Myocyte (in vitro differentiated cells): ENCODE results near the gene TCHP. TPM values are rescaled to one million over a fixed set of nuclear protein-coding genes. Genes with fewer than 3 reads are reported as not detected.
"Not testable (repeated sequence)": the region's sequence is repeated elsewhere in the genome, so short reads cannot be mapped to it uniquely, and the experiment has no call there.

Experiments
- DNase-seq: peaks from one replicate; pipeline ENCODE4 v3.0.0-alpha.2; 2012; ENCODE audit warnings: low read depth
- polyA plus RNA-seq: library from polyadenylated mRNA; unstranded; fragments of >200 nt; gene quantifications from one replicate; pipeline ENCODE4 v1.2.1, GENCODE V29; 2012; ENCODE audit warnings: missing spikeins
- total RNA-seq: library from RNA; depleted of rRNA; stranded (reverse); fragments of >200 nt; gene quantifications from 2 replicates; pipeline ENCODE4 v1.2.3, GENCODE V29; 2014

Gene TCHP, protein sequence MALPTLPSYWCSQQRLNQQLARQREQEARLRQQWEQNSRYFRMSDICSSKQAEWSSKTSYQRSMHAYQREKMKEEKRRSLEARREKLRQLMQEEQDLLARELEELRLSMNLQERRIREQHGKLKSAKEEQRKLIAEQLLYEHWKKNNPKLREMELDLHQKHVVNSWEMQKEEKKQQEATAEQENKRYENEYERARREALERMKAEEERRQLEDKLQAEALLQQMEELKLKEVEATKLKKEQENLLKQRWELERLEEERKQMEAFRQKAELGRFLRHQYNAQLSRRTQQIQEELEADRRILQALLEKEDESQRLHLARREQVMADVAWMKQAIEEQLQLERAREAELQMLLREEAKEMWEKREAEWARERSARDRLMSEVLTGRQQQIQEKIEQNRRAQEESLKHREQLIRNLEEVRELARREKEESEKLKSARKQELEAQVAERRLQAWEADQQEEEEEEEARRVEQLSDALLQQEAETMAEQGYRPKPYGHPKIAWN
- total RNA-seq, result 11.7 and 14.2 TPM in 2 replicates
- 10.1 TPM for polyA plus RNA-seq

GRCh38 chr12:109899783-109900751 lies at the start of gene TCHP:
Gene TCHP, plus strand, starts transcription at chr12:109900274. Its CDS starts 2,753 bp downstream, at chr12:109903027.
- DNase-seq, result peak; percentile 92

GRCh38 chr12:109850518-109850917 lies 49.6 kb upstream of the TCHP start:
- not testable (repeated sequence) for DNase-seq

DNA sequence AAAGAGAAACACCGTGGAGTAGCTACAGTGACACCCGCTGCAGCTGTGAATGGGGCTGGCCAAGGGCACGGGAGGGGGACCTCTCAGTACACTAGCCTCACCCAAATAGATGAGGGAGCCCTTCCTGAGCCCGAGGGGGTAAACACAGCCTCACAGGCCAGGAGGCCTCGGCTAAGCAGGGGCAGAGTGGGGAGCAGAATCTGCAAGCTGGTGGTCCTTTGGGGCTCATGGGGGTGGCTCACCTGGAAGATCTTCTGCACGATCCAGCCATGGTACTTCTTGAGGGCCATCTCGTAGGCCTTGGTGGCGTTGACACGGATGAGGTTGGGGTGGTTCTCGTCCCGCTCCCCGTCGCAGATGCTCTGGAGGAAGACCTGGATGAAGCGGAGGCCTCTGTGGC lies 44.7 kb upstream of the TCHP start:
- no peak for DNase-seq

GRCh38 chr12:109857715-109858114 lies 42.4 kb upstream of the TCHP start:
- no peak for DNase-seq

GRCh38 chr12:109858764-109859163 lies 41.3 kb upstream of the TCHP start:
- no peak for DNase-seq

- DNase-seq, result no peak
Observed at GRCh38 chr12:109860977-109861376, 39.1 kb upstream of the TCHP start.

DNA sequence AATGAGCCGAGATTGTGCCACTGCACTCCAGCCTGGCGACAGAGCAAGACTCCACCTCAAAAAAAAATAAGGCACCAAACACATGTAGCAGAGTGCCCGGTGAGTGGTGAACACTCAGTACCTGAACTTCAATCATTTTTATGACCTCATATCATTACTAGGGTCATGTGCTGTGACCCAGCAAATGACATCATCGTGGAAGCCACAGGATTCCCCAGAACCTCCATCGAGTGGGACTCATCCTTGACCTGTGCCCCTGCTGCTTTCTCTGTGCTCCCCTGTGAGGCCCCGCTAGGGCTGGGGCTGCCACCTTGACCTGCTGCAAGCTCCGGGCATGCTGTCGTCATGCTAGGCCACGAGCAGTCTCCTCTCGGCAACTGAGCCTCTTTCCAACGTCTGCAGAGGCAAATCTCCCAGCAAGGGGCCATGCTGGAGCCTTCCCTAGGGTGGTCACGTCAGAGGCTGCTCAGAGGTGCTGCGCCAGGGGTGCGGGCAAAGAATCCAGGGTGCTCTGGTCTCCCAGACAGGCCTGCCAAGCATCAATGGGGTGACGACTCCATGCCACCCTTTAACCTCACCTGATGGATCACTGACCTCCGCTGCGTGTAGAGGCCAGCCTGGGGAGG lies 38.3 kb upstream of the TCHP start:
- DNase-seq, result no peak

DNA sequence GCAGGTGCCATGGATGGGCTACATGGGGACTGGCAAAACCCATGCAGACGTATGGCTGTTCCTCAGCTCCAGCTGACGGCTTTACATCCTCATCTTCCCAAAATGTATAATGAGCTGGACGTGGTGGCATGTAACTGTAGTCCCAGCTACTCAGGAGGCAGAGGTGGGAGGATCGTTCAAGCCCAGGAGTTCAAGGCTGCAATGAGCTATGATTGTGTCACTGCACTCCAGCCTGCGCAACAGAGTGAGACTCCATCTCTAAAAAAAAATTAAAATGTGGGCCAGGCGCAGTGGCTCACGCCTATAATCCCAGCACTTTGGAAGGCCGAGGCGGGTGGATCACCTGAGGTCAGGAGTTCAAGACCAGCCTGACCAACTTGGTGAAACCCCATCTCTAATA lies 37.6 kb upstream of the TCHP start:
- DNase-seq, result not testable (repeated sequence)

- DNase-seq, result peak; percentile 38
Observed at GRCh38 chr12:109863847-109864712, 36.0 kb upstream of the TCHP start.

DNA sequence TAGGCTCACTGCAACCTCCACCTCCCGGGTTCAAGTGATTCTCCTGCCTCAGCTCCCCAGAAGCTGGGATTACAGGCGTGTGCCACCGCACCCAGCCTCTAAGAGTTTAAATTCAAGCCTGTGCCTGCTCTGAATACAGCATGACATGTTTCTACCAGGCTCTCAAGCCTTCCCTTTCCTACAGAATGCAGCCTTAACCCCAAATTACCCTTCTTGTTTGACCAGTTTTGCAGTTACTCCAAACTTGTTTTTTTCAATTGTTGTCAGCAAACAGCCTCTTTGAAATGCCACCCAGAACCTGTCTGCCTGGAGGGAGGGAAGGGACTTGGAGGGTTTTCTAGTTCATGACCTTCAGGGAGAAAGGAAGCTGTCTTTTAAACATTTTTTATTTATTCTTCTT lies 35.2 kb upstream of the TCHP start:
- DNase-seq, result no peak

GRCh38 chr12:109868182-109869051 lies 31.7 kb upstream of the TCHP start:
- DNase-seq, result no peak

DNA sequence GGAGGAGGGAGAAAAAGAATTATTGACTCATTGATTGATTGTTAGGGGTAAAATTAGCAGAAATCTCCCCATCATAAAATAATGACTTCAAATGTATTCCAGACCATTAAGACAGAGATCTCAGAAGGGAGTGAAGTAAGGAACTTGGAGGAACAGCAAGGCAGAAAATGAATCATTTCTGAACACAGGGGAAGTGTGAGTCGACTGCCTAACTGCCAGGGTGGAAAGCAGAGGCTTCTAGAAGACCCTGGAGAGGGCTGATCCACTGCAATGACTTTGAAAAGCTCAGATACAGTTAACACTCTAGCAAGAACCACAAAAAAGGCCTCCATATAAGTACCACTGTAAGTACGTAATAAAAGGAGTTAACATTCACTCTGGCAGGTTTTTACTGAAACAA lies 29.4 kb upstream of the TCHP start:
- no peak for DNase-seq

DNA sequence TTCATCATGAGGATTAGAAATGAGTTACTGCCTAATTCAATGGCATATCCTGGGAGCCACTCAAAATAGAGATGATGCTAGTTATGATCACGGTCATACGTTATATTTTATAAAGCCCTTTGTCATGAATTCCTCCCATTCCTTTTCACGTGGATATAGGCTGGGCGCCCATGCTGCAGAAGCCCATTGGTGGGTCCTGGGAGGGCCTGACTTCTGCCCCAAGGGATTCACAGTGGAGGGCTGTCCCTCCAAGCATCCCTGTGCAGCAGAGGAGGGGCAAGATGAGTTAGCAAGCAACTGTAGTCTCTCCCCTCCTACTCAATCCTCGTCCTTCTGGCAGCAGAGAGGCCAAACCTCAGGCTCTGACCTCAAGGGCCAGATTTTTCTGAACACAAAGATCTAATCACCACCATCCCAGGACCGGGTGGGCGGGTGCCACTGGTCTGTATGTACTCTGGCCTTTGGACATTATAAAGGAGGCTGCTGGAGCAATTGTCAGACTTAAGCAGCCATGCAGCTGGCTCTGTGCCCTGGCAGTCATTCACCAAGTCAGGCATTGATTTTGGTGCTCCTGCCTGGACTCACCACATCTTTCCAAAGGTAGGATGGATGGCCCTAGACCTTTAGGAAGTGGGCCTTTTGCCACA lies 28.3 kb upstream of the TCHP start:
- DNase-seq, result no peak

DNA sequence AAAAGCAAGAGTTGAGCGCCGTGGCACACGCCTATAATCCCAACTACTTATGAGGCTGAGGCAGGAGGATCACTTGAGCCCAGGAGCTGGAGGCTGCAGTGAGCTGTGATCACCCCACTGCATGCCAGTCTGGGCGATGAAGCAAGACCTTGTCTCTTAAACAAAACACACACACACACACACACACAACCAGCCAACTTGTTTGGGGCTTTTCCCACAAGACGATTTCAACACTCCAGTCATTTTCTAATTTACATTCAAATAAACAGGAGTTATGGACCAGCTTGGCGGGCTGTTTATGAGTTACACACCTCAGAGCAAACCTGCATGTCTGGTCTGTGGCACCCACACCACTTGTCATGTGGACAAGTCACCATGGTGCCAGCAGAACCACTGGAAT lies 26.4 kb upstream of the TCHP start:
- no peak for DNase-seq

GRCh38 chr12:109875572-109876131 lies 24.4 kb upstream of the TCHP start:
- no peak for DNase-seq

DNA sequence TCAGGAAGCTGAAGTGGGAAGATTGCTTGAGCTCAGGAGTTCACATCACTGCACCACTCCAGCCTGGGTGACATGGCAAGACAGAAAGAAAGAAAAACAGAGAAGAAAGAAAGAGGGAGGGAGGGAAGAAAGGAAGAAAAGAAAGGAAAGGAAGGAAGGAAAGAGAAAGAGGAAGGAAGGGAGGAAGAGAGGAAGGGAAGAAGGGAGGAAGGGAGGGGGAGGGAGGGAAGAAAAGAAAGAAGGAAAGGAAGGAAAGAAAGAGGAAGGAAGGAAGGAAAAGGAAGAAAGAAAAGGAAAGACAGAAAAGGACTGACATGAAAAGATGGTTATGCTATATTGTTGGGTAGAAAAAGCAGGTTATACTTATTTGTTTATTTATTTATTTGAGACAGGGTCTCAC lies 23.7 kb upstream of the TCHP start:
- no peak for DNase-seq

DNA sequence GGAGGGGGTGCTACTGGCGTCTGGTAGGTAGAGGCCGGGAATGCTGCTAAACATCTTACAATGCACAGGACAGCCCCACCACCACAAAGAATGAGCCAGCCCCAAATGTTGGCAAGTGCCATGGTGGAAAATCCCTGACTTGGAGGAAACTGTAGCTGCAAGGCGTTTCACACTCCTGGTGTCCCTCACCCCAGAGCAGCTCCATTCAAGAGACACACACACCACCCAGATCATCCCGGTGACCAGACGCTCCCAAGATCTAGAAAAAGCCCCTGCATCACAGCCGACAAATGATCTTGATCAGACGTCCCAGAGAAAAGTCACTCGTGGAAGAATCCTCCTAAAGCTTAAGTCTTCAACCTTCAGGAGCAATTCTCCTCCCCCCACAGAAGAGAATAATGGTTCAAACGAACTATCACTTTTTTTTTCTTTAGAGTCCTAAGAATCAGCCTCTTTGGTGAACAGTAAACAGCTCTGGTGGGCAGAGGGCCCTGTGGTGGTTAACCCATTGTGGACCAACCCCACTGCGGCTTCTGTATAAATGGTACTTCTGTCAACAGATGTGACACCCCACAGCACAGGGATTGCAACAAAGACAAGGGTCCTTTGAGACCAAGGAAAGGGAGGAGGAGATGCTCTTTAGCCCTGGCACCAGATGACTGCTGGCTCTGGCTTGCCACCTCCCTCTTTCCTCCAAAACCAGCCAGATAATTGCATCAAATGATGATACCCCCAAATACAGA lies 22.4 kb upstream of the TCHP start:
- DNase-seq, result no peak

DNA sequence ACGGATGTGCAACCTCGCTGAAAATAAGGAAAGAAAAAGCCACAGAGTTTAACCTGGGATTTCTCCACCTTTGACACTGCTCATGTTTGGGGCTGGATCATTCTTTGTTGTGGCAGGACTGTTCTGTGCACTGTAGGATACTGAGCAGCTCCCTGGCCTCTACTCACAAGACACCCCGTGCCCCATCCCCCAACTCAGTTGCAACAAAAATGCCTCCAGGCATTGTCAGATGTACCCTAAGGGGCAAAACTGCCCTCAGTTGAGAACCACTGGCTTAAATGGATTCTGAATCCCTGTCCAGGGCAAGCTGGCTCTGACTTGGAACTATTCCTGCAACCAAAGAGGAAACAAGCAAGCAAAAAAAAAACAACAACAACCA lies 21.8 kb upstream of the TCHP start:
- no peak for DNase-seq
